ENCODE measurements around the gene CD180.

CD180 gene

DNA sequence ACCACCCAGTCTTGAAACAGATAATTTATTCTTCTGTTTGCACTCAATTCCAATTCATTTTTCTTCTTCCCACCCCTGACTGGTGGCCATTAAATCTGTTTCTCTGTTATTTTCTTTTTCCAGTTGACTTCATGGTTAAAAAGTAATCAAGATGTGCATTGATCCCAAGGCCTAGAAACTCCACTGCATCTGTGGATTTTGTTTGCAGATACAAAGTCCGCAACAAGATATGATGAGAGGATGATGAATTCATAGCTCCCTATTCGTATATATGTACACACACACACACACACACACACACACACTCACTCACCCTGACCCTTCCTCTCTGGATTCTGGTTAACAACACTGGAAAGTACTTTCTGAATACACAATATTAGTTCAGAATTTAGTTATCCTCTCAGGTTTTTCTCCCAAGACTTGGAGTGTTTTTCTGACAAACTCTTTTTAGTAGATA, 52.4 kb downstream of the CD180 start:
- no peak overlapping the region for H2AFZ ChIP-seq (ENCODE audit: low read length, unreplicated experiment)
- H3K4me3 ChIP-seq (ENCODE audit: low read depth, low read length): no peak overlapping the region
- H3K27me3 ChIP-seq (ENCODE audit: insufficient read depth, low read length): no peaks in the 10 kb centered on the region
- peaks cover 4% of the 10 kb centered on the region for H3K4me1 ChIP-seq (ENCODE audit: control insufficient read depth, insufficient read depth, low read length, unreplicated experiment)
- no peak overlapping the region for H3K27ac ChIP-seq (ENCODE audit: low read depth, low read length)
- H3K36me3 ChIP-seq (ENCODE audit: insufficient read depth, low read length): peaks cover 2% of the 10 kb centered on the region; the same call in 1 of the 2 replicates
- no peaks in the 10 kb centered on the region for H3K79me2 ChIP-seq (ENCODE audit: control insufficient read depth, insufficient read depth, low read length, unreplicated experiment)

DNA sequence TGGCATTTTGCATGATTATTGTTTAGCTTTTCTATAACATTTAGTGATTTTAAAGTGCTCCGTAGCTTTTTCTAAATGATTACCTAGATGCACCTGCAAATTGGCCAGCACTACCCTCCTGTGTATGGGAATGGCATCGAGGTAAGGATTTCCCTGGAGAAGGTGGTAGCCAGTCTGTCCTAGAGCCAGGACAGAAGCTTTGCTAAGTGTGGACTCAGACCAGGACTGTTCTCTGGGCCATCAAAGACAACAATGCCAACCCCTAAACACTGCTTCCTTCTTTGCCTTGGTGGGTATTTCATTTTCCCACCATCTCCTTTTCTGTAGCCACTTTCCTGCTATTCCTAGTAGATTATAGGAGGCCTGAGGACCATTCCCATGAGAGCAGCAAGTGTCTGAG, 53.0 kb downstream of the CD180 start:
- Histone ChIP-seq H3K79me2 (ENCODE audit: control insufficient read depth, insufficient read depth, low read length, unreplicated experiment) (no peaks in the 10 kb centered on the region), H3K27ac (ENCODE audit: low read depth, low read length) (no peak overlapping the region), H3K36me3 (ENCODE audit: insufficient read depth, low read length) (peaks cover 2% of the 10 kb centered on the region; the same call in 1 of the 2 replicates), H3K27me3 (ENCODE audit: insufficient read depth, low read length) (no peaks in the 10 kb centered on the region), H3K4me1 (ENCODE audit: control insufficient read depth, insufficient read depth, low read length, unreplicated experiment) (peaks cover under 1% of the 10 kb centered on the region), H3K4me3 (ENCODE audit: low read depth, low read length) (no peak overlapping the region), H2AFZ (ENCODE audit: low read length, unreplicated experiment) (no peak overlapping the region)

DNA sequence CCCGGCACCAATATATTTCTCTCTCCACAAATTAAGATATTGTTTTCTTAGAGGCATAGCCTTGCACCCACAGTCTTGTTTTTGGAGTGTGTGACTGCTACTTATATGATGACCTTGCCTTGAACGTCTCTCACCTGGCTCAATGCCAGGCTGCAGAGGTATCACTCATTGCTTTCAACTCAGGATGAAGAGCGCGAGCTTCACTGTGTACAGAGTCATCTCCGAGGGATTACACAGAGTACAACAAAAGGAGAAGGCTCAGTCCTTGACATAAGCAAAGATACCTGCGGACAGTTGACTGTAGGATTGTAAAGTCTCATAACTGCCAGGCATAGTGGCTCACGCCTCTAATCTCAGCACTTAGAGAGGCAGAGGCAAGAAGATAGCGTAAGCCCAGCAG, 53.8 kb downstream of the CD180 start:
- Histone ChIP-seq H2AFZ (ENCODE audit: low read length, unreplicated experiment) (no peak overlapping the region), H3K4me3 (ENCODE audit: low read depth, low read length) (no peak overlapping the region), H3K27me3 (ENCODE audit: insufficient read depth, low read length) (no peaks in the 10 kb centered on the region), H3K79me2 (ENCODE audit: control insufficient read depth, insufficient read depth, low read length, unreplicated experiment) (no peaks in the 10 kb centered on the region), H3K27ac (ENCODE audit: low read depth, low read length) (no peak overlapping the region), H3K4me1 (ENCODE audit: control insufficient read depth, insufficient read depth, low read length, unreplicated experiment) (no peaks in the 10 kb centered on the region), H3K36me3 (ENCODE audit: insufficient read depth, low read length) (peaks cover 2% of the 10 kb centered on the region; the same call in 1 of the 2 replicates)

DNA sequence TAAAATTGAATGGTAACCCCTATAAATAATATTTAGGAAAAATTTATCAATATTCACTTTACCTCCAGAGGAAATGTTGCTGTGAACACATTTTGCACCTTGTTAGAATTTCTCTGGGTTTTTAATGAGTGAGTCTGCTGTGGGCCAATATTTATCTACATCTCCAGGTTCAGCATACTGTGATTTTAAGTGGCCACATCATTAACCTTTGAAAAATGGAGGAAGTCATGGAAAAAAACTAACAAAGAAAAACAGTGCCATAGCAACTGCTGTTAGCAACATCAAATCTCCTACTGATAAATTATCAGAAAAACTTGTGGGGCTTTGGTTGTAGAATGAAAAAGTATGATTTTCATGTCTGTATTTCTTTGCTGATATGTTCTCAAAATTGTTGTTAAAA, 55.0 kb downstream of the CD180 start:
- no peak overlapping the region for H3K4me3 ChIP-seq (ENCODE audit: low read depth, low read length)

DNA sequence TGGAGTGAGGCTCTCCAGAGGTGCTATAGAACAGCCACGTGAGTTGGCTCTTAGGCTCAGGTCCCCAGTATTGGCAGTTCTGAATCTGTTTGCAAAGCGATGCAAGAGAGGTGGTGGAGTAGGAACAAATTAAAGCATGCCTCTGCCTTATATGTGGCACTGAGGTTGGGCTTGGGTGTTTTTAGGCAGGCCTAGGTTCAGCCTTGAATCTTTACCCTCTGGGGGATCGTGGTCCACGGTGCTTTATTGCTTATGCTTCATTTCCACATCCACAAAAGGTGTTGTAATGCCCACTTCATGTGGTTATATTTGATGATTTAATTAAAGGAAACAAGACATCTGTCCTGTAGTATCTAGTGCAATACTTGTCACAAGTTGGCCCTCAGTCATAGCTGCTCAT, 56.2 kb downstream of the CD180 start:
- Histone ChIP-seq H3K27me3 (ENCODE audit: insufficient read depth, low read length) (no peaks in the 10 kb centered on the region), H3K79me2 (ENCODE audit: control insufficient read depth, insufficient read depth, low read length, unreplicated experiment) (no peaks in the 10 kb centered on the region), H3K36me3 (ENCODE audit: insufficient read depth, low read length) (peaks cover 2% of the 10 kb centered on the region; the same call in 1 of the 2 replicates), H3K27ac (ENCODE audit: low read depth, low read length) (no peak overlapping the region), H3K4me3 (ENCODE audit: low read depth, low read length) (no peak overlapping the region), H2AFZ (ENCODE audit: low read length, unreplicated experiment) (no peak overlapping the region), H3K4me1 (ENCODE audit: control insufficient read depth, insufficient read depth, low read length, unreplicated experiment) (no peaks in the 10 kb centered on the region)

More for the DNA sequence above, 55.0 kb downstream of the CD180 start:
- no peak overlapping the region for H2AFZ ChIP-seq (ENCODE audit: low read length, unreplicated experiment)
- H3K36me3 ChIP-seq (ENCODE audit: insufficient read depth, low read length): peaks cover 2% of the 10 kb centered on the region; the same call in 1 of the 2 replicates
- H3K27me3 ChIP-seq (ENCODE audit: insufficient read depth, low read length): no peaks in the 10 kb centered on the region
- H3K79me2 ChIP-seq (ENCODE audit: control insufficient read depth, insufficient read depth, low read length, unreplicated experiment): no peaks in the 10 kb centered on the region
- H3K27ac ChIP-seq (ENCODE audit: low read depth, low read length): no peak overlapping the region
- H3K4me1 ChIP-seq (ENCODE audit: control insufficient read depth, insufficient read depth, low read length, unreplicated experiment): no peaks in the 10 kb centered on the region

DNA sequence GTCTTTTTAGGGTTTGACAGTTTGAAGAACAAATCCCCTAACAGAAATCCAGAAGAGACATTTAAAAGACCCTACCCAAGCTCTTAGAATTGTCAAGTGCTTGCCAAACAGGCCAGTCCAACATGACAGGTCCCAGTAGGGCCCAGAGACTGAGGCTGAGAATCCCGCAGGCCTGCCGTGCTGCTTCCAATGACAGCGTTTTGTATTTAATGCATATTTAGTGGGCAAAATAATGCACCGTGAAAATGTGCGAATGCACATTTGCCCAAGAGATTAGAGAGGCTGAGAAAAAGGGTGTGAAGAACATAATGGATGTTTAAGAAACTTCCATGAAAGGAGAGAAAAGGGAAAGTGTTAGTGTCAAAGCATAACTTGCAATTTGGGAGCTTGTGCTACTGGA, 57.6 kb downstream of the CD180 start:
- Histone ChIP-seq H3K4me1 (ENCODE audit: control insufficient read depth, insufficient read depth, low read length, unreplicated experiment) (no peaks in the 10 kb centered on the region), H3K4me3 (ENCODE audit: low read depth, low read length) (no peak overlapping the region), H3K27ac (ENCODE audit: low read depth, low read length) (no peak overlapping the region), H3K36me3 (ENCODE audit: insufficient read depth, low read length) (no peaks in the 10 kb centered on the region), H2AFZ (ENCODE audit: low read length, unreplicated experiment) (no peak overlapping the region), H3K27me3 (ENCODE audit: insufficient read depth, low read length) (no peaks in the 10 kb centered on the region), H3K79me2 (ENCODE audit: control insufficient read depth, insufficient read depth, low read length, unreplicated experiment) (no peaks in the 10 kb centered on the region)

DNA sequence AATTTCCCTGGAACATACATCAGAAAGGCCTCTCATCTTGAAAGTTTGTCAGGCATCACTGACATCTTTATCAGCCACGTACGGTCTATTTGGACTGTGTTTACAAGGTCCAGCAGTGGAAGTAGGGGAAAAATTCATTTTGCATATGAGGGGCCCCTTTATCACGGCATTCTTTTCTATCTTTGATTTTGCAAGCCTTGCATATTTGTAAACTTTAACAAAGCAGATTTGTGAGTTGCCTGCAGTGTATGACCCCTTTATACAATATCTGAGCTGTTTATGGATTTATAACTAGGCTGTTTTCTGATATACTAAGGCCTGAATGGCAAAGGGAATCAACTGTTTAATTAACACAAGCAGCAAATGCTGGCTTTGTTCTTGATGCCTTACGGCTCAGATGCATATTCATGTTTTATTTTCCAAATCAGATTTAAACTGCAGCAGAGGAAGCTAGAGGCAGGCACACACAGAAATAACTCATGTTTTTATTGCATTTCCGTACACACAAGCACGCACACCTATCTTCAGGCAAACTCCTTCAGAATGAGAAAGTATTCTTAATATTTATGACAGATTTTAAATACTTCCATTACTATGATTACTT, 61.1 kb downstream of the CD180 start:
- Histone ChIP-seq H2AFZ (ENCODE audit: low read length, unreplicated experiment) (no peak overlapping the region), H3K79me2 (ENCODE audit: control insufficient read depth, insufficient read depth, low read length, unreplicated experiment) (no peaks in the 10 kb centered on the region), H3K4me3 (ENCODE audit: low read depth, low read length) (no peak overlapping the region), H3K27me3 (ENCODE audit: insufficient read depth, low read length) (no peaks in the 10 kb centered on the region), H3K4me1 (ENCODE audit: control insufficient read depth, insufficient read depth, low read length, unreplicated experiment) (no peaks in the 10 kb centered on the region), H3K36me3 (ENCODE audit: insufficient read depth, low read length) (no peaks in the 10 kb centered on the region), H3K27ac (ENCODE audit: low read depth, low read length) (no peak overlapping the region)

DNA sequence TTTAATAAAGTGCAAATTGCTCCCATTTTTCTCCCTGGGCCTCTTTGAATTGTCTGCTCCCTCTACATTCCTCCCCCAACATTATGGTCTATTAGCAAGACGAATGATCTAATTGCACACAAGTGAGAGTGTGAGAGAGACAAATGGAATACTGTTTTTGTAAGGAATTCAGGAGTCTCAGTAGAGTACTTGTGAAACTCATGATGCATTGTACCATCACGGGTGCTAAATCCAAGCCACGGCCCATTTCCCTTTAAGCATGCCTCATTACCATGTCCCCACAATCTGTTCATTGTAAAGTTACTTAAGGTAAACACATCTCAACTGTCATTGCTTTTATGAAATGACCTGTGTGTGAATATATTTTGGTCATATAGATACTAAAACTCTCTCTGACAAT, 62.8 kb downstream of the CD180 start:
- H3K4me3 ChIP-seq (ENCODE audit: low read depth, low read length): no peak overlapping the region
- no peaks in the 10 kb centered on the region for H3K27me3 ChIP-seq (ENCODE audit: insufficient read depth, low read length)
- H3K36me3 ChIP-seq (ENCODE audit: insufficient read depth, low read length): no peaks in the 10 kb centered on the region
- no peaks in the 10 kb centered on the region for H3K79me2 ChIP-seq (ENCODE audit: control insufficient read depth, insufficient read depth, low read length, unreplicated experiment)
- H2AFZ ChIP-seq (ENCODE audit: low read length, unreplicated experiment): no peak overlapping the region
- no peak overlapping the region for H3K27ac ChIP-seq (ENCODE audit: low read depth, low read length)
- no peaks in the 10 kb centered on the region for H3K4me1 ChIP-seq (ENCODE audit: control insufficient read depth, insufficient read depth, low read length, unreplicated experiment)

DNA sequence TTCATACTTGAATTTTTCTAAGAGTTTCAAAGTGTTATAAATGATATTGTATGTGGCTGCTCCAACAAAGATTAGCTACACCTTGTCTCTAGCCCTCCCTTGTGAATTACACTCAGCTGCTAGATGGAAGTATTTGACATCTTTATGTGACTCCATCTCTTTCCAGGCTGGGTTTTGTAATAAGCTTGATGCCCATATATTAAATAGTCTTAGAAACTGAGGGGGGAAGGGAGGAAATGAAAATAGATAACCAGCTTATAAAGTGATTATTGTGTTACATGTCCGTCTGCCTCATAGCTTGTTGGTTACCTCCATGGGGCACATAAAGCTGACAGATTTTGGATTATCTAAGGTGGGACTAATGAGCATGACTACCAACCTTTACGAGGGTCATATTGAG, 63.4 kb downstream of the CD180 start:
- H2AFZ ChIP-seq (ENCODE audit: low read length, unreplicated experiment): no peak overlapping the region
- H3K4me1 ChIP-seq (ENCODE audit: control insufficient read depth, insufficient read depth, low read length, unreplicated experiment): no peaks in the 10 kb centered on the region
- H3K27ac ChIP-seq (ENCODE audit: low read depth, low read length): no peak overlapping the region
- H3K36me3 ChIP-seq (ENCODE audit: insufficient read depth, low read length): no peaks in the 10 kb centered on the region
- H3K4me3 ChIP-seq (ENCODE audit: low read depth, low read length): no peak overlapping the region
- H3K27me3 ChIP-seq (ENCODE audit: insufficient read depth, low read length): no peaks in the 10 kb centered on the region
- H3K79me2 ChIP-seq (ENCODE audit: control insufficient read depth, insufficient read depth, low read length, unreplicated experiment): no peaks in the 10 kb centered on the region

DNA sequence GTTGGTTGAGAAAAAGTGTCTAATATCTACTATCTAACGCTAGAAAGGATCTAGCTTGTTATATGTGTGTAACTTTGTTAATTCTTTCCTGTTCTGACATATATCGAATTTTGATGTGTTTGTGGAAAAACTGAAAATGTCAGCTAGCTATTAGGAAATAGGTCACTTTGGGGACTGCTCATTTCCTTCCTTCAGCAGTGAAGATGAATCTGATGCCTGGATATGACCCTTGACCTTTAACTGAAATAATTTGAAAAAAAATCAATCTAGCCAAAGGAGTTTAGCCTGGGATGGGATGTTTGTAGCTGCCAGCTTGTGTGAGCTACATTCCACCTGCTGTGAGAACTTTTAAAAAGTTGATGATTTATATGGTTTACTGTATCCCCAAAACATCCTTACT, 66.8 kb downstream of the CD180 start:
- H3K27me3 ChIP-seq (ENCODE audit: insufficient read depth, low read length): no peaks in the 10 kb centered on the region
- H3K36me3 ChIP-seq (ENCODE audit: insufficient read depth, low read length): no peaks in the 10 kb centered on the region
- H2AFZ ChIP-seq (ENCODE audit: low read length, unreplicated experiment): no peak overlapping the region
- no peaks in the 10 kb centered on the region for H3K4me1 ChIP-seq (ENCODE audit: control insufficient read depth, insufficient read depth, low read length, unreplicated experiment)
- H3K4me3 ChIP-seq (ENCODE audit: low read depth, low read length): no peak overlapping the region
- no peaks in the 10 kb centered on the region for H3K79me2 ChIP-seq (ENCODE audit: control insufficient read depth, insufficient read depth, low read length, unreplicated experiment)
- H3K27ac ChIP-seq (ENCODE audit: low read depth, low read length): no peak overlapping the region
